GM21786 (cell line): Measurements from ENCODE around the gene ATP2C1.
"Not testable (repeated sequence)": the region's sequence is repeated elsewhere in the genome, so short reads cannot be mapped to it uniquely, and the experiment has no call there.

ENCODE experiments used
- ATAC-seq: cut with Tn5 transposase; IDR thresholded peaks from one replicate; pipeline ENCODE4 v1.9.1; 2021; ENCODE audit not compliant: unreplicated experiment

Gene ATP2C1

GRCh38 chr3:131036986-131037385, 143.1 kb downstream of the ATP2C1 start:
- ATAC-seq = no peak

- no peak for ATAC-seq
Measured at GRCh38 chr3:131038326-131038725, 144.4 kb downstream of the ATP2C1 start.

- not testable (repeated sequence) for ATAC-seq
Measured at GRCh38 chr3:131042271-131042985, 148.5 kb downstream of the ATP2C1 start.

- no peak for ATAC-seq
Measured at GRCh38 chr3:131047582-131047981, 153.7 kb downstream of the ATP2C1 start.

- ATAC-seq = no peak
Measured at GRCh38 chr3:131048030-131048429, 154.1 kb downstream of the ATP2C1 start.

- ATAC-seq = no peak
Measured at GRCh38 chr3:131050001-131050400, 156.1 kb downstream of the ATP2C1 start.

- no peak for ATAC-seq
Measured at GRCh38 chr3:131053043-131053859, 159.4 kb downstream of the ATP2C1 start.
